Tibial artery (tissue), 4 donors: ENCODE data around the gene RAP1GAP.

Source experiments
- DNase-seq, 2 donors: peaks; one replicate each; pipeline ENCODE4 v3.0.0-alpha.2; 2019
- H3K27ac ChIP-seq, 2 donors: fragments of 200-600 bp; sonication (generic) in 1 of 2; 1 replicate in 1 of 2; 2 replicates in 1 of 2; pipeline ENCODE4 v1.5.1; 2018 to 2019; ENCODE audit warnings: mild to moderate bottlenecking in 1 of 2
- H3K27me3 ChIP-seq, 2 donors: fragments of 200-600 bp; sonication (generic) in 1 of 2; one replicate each; pipeline versions ENCODE4 v1.5.1 to v1.6.0; 2016 to 2019
- H3K36me3 ChIP-seq, 3 donors: fragments of 200-600 bp; sonication (generic) in 2 of 3; one replicate each; pipeline ENCODE4 v1.5.1; 2016 to 2019; ENCODE audit warnings: mild to moderate bottlenecking in 2 of 3
- H3K4me1 ChIP-seq, 4 donors: fragments of 200-600 bp; sonication (generic) in 2 of 4; 1 replicate in 3 of 4; 2 replicates in 1 of 4; pipeline ENCODE4 v1.5.1; 2016 to 2019
- H3K4me3 ChIP-seq, 2 donors: fragments of 200-600 bp; sonication (generic) in 1 of 2; 1 replicate in 1 of 2; 2 replicates in 1 of 2; pipeline ENCODE4 v1.5.1; 2018 to 2019; ENCODE audit warnings: mild to moderate bottlenecking in 2 of 2
- H3K9me3 ChIP-seq, 3 donors: fragments of 200-600 bp; sonication (generic) in 1 of 3; one replicate each; pipeline ENCODE4 v1.5.1; 2016 to 2019
- intact Hi-C: fragments of 100-400 bp; cut with DNase I; formaldehyde crosslinking; loops from one replicate; pipeline ENCODE4 v1.15.0; 2023; ENCODE audit warnings: low total_unique reads
- TF ChIP-seq, protein P1 (sequence below), 2 experiments: fragments of 200-600 bp in 1 of 2; fragments of 450-650 bp in 1 of 2; IDR thresholded peaks; one replicate each; pipeline ENCODE4 v1.5.1; 2017 to 2019; ENCODE audit warnings: antibody characterized with exemption in 2 of 2, mild to moderate bottlenecking in 1 of 2, moderate library complexity in 1 of 2

RAP1GAP gene

GRCh38 chr1:21586846-21587601 lies 82.1 kb downstream of the RAP1GAP start:
- Histone ChIP-seq H3K36me3 (no peaks in the 10 kb centered on the region), H3K27me3 (peaks cover 0 to 80% of the 10 kb centered on the region in 2 donors), H3K4me1 (peaks cover 0 to 17% (median 7%) of the 10 kb centered on the region in 4 donors), H3K4me3 (no peak overlapping the region), H3K9me3 (no peaks in the 10 kb centered on the region), H3K27ac (no peak overlapping the region)
- TF ChIP-seq, protein P1, sequence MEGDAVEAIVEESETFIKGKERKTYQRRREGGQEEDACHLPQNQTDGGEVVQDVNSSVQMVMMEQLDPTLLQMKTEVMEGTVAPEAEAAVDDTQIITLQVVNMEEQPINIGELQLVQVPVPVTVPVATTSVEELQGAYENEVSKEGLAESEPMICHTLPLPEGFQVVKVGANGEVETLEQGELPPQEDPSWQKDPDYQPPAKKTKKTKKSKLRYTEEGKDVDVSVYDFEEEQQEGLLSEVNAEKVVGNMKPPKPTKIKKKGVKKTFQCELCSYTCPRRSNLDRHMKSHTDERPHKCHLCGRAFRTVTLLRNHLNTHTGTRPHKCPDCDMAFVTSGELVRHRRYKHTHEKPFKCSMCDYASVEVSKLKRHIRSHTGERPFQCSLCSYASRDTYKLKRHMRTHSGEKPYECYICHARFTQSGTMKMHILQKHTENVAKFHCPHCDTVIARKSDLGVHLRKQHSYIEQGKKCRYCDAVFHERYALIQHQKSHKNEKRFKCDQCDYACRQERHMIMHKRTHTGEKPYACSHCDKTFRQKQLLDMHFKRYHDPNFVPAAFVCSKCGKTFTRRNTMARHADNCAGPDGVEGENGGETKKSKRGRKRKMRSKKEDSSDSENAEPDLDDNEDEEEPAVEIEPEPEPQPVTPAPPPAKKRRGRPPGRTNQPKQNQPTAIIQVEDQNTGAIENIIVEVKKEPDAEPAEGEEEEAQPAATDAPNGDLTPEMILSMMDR (IDR thresholded peaks at IDR 0.05), result no peak
- intact Hi-C loops, result no loop called here
- DNase-seq, result peak; percentile 38 to 72

GRCh38 chr1:21586222-21586621 lies 82.9 kb downstream of the RAP1GAP start:
- Histone ChIP-seq H3K4me1 (peaks cover 0 to 17% (median 7%) of the 10 kb centered on the region in 4 donors), H3K9me3 (no peaks in the 10 kb centered on the region), H3K36me3 (no peaks in the 10 kb centered on the region), H3K27me3 (peaks cover 0 to 74% of the 10 kb centered on the region in 2 donors), H3K27ac (no peak overlapping the region), H3K4me3 (no peak overlapping the region)
- DNase-seq, result no peak
- intact Hi-C loops, result no loop called here
- TF ChIP-seq, protein P1 (IDR thresholded peaks at IDR 0.05), result no peak

DNA sequence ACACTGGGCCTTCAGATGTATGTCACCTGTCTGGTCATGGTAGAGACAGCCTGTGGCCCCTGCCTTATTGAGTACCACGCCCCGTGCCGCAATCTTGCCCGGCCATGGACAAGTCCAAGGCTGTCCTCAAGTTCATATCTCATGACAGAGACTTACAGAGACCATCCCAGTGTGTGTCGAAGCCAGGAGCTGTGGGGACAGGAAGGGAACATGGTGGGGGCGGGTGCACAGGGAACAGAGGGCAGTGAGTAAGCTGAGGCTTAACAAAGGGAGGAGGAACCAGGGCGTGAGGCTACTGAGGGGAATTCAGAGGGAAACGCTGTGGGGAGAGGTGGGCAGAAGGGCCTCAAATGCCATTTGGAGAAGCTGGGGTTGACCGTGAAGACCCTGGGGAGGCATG lies 84.1 kb downstream of the RAP1GAP start:
- Histone ChIP-seq H3K4me3 (no peak overlapping the region), H3K9me3 (peaks cover 0 to 3% (median 0%) of the 10 kb centered on the region in 3 donors), H3K27me3 (peaks cover 0 to 65% of the 10 kb centered on the region in 2 donors), H3K36me3 (no peaks in the 10 kb centered on the region), H3K4me1 (peaks cover 0 to 12% (median 6%) of the 10 kb centered on the region in 4 donors), H3K27ac (no peak overlapping the region)
- TF ChIP-seq, protein P1 (IDR thresholded peaks at IDR 0.05), result no peak
- intact Hi-C loops, result no loop called here
- DNase-seq, result no peak

DNA sequence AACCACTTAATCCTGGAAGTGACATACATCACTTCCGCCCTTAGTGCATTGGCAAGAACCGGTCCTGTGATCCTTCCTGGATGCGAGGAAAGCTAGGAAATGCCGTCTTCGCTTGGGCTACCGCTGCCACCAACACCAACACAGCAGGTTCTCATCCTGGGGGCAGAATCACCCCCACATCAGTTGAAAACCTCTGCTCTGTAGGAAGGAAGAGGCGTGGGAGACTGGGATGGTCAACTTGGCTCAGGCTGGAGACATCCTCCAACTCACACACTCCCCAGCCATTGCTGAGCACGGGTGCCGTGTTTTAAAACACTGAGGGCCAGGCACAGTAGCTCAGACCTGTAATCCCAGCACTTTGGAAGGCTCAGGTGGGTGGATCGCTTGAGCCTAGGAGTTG lies 85.1 kb downstream of the RAP1GAP start:
- Histone ChIP-seq H3K4me1 (peaks cover 0 to 12% (median 6%) of the 10 kb centered on the region in 4 donors), H3K9me3 (peaks cover 0 to 3% (median 0%) of the 10 kb centered on the region in 3 donors), H3K27ac (no peak overlapping the region), H3K36me3 (no peaks in the 10 kb centered on the region), H3K27me3 (peaks cover 0 to 65% of the 10 kb centered on the region in 2 donors), H3K4me3 (no peak overlapping the region)
- TF ChIP-seq, protein P1 (IDR thresholded peaks at IDR 0.05), result no peak
- no peak for DNase-seq
- intact Hi-C loops, result no loop called here

DNA sequence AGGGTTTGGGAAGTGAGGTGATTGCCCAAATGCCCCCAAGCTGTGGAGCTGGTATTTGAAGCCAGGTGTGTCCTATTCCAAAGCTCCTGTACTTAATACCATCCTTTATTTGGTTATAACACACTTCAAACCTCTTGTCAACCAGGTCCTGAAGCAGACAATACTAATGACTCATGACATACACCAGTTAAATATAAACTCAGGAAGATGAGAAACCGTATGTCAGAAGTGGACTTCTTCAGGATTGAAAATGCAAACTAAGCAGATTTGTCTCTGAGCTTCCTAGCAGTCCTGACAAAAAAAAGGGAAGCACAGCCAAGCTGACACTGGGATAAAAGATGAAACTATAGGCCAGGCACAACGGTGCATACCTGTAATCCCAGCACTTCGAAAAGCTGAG lies 89.4 kb downstream of the RAP1GAP start:
- intact Hi-C loops, result no loop called here
- TF ChIP-seq, protein P1 (IDR thresholded peaks at IDR 0.05), result no peak
- Histone ChIP-seq H3K36me3 (no peaks in the 10 kb centered on the region), H3K9me3 (peaks cover 0 to 3% (median 0%) of the 10 kb centered on the region in 3 donors), H3K27me3 (peaks cover 0 to 55% of the 10 kb centered on the region in 2 donors), H3K27ac (no peak overlapping the region), H3K4me3 (no peak overlapping the region), H3K4me1 (peaks cover 0 to 2% (median under 1%) of the 10 kb centered on the region in 4 donors)
- no peak for DNase-seq
